SK-N-SH treated with all-trans-retinoic acid at 6 μM for 48 hours (cell line): Measurements from ENCODE around the gene PPP1R1B.

Experiments used
- ATAC-seq: fragments of 200-7000 bp; cut with Tn5 transposase; 3 replicates; pipeline ENCODE4 v1.9.1; 2020; ENCODE audit warnings: mild to moderate bottlenecking, moderate library complexity
- ARNTL ChIP-seq: fragments of 450-650 bp; formaldehyde crosslinking; IDR thresholded peaks from 2 replicates; pipeline ENCODE4 v1.5.0; 2020; ENCODE audit warnings: low read depth, mild to moderate bottlenecking, moderate library complexity, borderline replicate concordance
- BACH2 ChIP-seq: fragments of 250-450 bp; sonication (Bioruptor Pico); IDR thresholded peaks from 2 replicates; pipeline ENCODE4 v1.9.0; 2021; ENCODE audit warnings: mild to moderate bottlenecking, borderline replicate concordance
- CREB5 ChIP-seq: fragments of 250-450 bp; sonication (Bioruptor Pico); IDR thresholded peaks from 2 replicates; pipeline ENCODE4 v1.5.1; 2020; ENCODE audit warnings: low read depth, mild to moderate bottlenecking, moderate library complexity
- CSDC2 ChIP-seq: fragments of 250-450 bp; sonication (Bioruptor Pico); IDR thresholded peaks from 2 replicates; pipeline ENCODE4 v1.5.0; 2020; ENCODE audit warnings: mild to moderate bottlenecking, moderate library complexity
- ESRRG ChIP-seq: fragments of 250-450 bp; sonication (Bioruptor Pico); IDR thresholded peaks from 2 replicates; pipeline ENCODE4 v1.6.1; 2021; ENCODE audit warnings: mild to moderate bottlenecking
- GLIS3 ChIP-seq: fragments of 250-450 bp; sonication (Bioruptor Pico); IDR thresholded peaks from 2 replicates; pipeline ENCODE4 v1.5.0; 2020; ENCODE audit warnings: mild to moderate bottlenecking, moderate library complexity
- ISL1 ChIP-seq: fragments of 250-450 bp; sonication (Bioruptor Pico); IDR thresholded peaks from 2 replicates; pipeline ENCODE4 v2.1.2; 2022; ENCODE audit warnings: mild to moderate bottlenecking, moderate library complexity
- OSR1 ChIP-seq: fragments of 250-450 bp; sonication (Bioruptor Pico); IDR thresholded peaks from 2 replicates; pipeline ENCODE4 v1.8.0; 2022; ENCODE audit warnings: moderate library complexity, mild to moderate bottlenecking, inconsistent platforms
- POU6F1 ChIP-seq: fragments of 250-450 bp; sonication (Bioruptor Pico); IDR thresholded peaks from 2 replicates; pipeline ENCODE4 v1.8.0; 2021; ENCODE audit warnings: low read depth, mild to moderate bottlenecking, moderate library complexity, borderline replicate concordance
- PPARA ChIP-seq: fragments of 250-450 bp; sonication (Bioruptor Pico); IDR thresholded peaks from 2 replicates; pipeline ENCODE4 v1.5.0; 2020; ENCODE audit warnings: mild to moderate bottlenecking, borderline replicate concordance
- RARB ChIP-seq: fragments of 250-450 bp; sonication (Bioruptor Pico); IDR thresholded peaks from 2 replicates; pipeline ENCODE4 v1.8.0; 2021; ENCODE audit warnings: mild to moderate bottlenecking, moderate library complexity
- SNAI2 ChIP-seq: fragments of 250-450 bp; sonication (Bioruptor Pico); IDR thresholded peaks from 2 replicates; pipeline ENCODE4 v1.5.0; 2020; ENCODE audit warnings: mild to moderate bottlenecking, moderate library complexity
- TCF4 ChIP-seq: fragments of 250-450 bp; sonication (Bioruptor Pico); IDR thresholded peaks from 2 replicates; pipeline ENCODE4 v1.8.0; 2021; ENCODE audit warnings: mild to moderate bottlenecking, moderate library complexity, borderline replicate concordance
- TOX ChIP-seq: fragments of 250-450 bp; sonication (Bioruptor Pico); IDR thresholded peaks from 2 replicates; pipeline ENCODE4 v1.8.0; 2021; ENCODE audit warnings: mild to moderate bottlenecking, moderate library complexity, borderline replicate concordance
- TSHZ2 ChIP-seq: fragments of 250-450 bp; sonication (Bioruptor Pico); IDR thresholded peaks from 2 replicates; pipeline ENCODE4 v1.5.0; 2020; ENCODE audit warnings: mild to moderate bottlenecking, moderate library complexity
- ZC3H10 ChIP-seq: fragments of 250-450 bp; sonication (Bioruptor Pico); IDR thresholded peaks from 2 replicates; pipeline ENCODE4 v1.5.1; 2021; ENCODE audit warnings: mild to moderate bottlenecking, moderate library complexity
- ZFP3 ChIP-seq: fragments of 250-450 bp; sonication (Bioruptor Pico); IDR thresholded peaks from 2 replicates; pipeline ENCODE4 v1.5.0; 2020; ENCODE audit warnings: mild to moderate bottlenecking, moderate library complexity
- ZFP30 ChIP-seq: fragments of 450-650 bp; formaldehyde crosslinking; IDR thresholded peaks from 2 replicates; pipeline ENCODE4 v1.5.0; 2022; ENCODE audit warnings: mild to moderate bottlenecking, moderate library complexity
- ZNF565 ChIP-seq: fragments of 450-650 bp; formaldehyde crosslinking; conservative IDR thresholded peaks from 2 replicates; pipeline ENCODE4 v1.5.0; 2020; ENCODE audit warnings: low read depth, mild to moderate bottlenecking, moderate library complexity
- ZNF70 ChIP-seq: fragments of 450-650 bp; formaldehyde crosslinking; IDR thresholded peaks from 2 replicates; pipeline ENCODE4 v1.5.0; 2020; ENCODE audit warnings: mild to moderate bottlenecking, moderate library complexity
- ZNF8 ChIP-seq: fragments of 450-650 bp; formaldehyde crosslinking; IDR thresholded peaks from 2 replicates; pipeline ENCODE4 v1.5.0; 2020; ENCODE audit warnings: mild to moderate bottlenecking, moderate library complexity
- TF ChIP-seq, protein P1 (sequence below): fragments of 250-450 bp; sonication (Bioruptor Pico); IDR thresholded peaks from 2 replicates; pipeline ENCODE4 v1.8.0; 2020; ENCODE audit warnings: mild to moderate bottlenecking, moderate library complexity, borderline replicate concordance
- TF ChIP-seq, protein P2 (sequence below): fragments of 250-450 bp; sonication (Bioruptor Pico); IDR thresholded peaks from 2 replicates; pipeline ENCODE4 v1.5.1; 2021; ENCODE audit warnings: mild to moderate bottlenecking, moderate library complexity

Gene PPP1R1B

DNA sequence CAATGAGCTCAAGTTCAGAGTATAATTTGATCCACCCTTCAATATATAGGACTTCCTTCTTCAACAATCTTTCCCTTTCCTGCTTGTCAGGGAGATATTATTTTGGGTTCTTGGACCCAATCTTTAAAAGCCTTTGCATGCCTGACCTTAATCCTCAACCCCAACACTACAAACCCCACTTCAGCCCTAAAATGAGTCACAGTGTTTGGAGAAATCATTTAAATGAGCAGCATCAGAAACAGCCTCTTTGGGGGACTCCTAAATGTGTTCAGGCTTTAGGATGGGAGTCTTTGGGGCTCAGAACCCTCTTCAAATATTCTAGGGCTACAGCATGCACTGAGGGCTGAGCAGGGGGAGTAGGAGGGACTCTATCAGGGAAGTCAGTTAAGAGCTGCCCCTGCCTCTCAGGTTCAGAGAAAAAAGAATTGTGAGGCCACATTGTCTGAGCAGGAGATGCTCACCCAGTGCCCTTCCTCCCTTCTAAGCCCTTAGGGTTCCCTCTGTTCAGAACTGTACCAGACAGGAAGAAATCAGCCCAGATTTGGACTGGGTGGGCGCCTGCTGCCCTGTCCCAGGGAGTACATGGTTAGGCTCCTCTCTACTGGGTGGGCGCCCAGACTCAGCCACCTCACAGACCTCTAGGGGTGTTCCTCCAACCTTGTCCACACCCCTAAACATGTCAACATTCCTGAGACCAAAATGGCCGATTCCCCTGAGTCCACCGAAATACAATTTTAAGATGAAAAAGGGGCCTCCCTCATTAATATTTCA, 24.0 kb upstream of the PPP1R1B start (continued):
- TF ChIP-seq ZFP30 (no peak), ZNF70 (CRISPR knock-in tag) (no peak), ZNF565 (CRISPR knock-in tag) (no peak)

- TF ChIP-seq, protein P1, sequence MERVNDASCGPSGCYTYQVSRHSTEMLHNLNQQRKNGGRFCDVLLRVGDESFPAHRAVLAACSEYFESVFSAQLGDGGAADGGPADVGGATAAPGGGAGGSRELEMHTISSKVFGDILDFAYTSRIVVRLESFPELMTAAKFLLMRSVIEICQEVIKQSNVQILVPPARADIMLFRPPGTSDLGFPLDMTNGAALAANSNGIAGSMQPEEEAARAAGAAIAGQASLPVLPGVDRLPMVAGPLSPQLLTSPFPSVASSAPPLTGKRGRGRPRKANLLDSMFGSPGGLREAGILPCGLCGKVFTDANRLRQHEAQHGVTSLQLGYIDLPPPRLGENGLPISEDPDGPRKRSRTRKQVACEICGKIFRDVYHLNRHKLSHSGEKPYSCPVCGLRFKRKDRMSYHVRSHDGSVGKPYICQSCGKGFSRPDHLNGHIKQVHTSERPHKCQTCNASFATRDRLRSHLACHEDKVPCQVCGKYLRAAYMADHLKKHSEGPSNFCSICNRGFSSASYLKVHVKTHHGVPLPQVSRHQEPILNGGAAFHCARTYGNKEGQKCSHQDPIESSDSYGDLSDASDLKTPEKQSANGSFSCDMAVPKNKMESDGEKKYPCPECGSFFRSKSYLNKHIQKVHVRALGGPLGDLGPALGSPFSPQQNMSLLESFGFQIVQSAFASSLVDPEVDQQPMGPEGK (CRISPR knock-in tag): no peak
- TF ChIP-seq SNAI2 (CRISPR knock-in tag) (no peak), ARNTL (no peak), POU6F1 (no peak), CSDC2 (CRISPR knock-in tag) (no peak)
- no peak for ATAC-seq
Observed at GRCh38 chr17:39603304-39604016, 23.3 kb upstream of the PPP1R1B start.

GRCh38 chr17:39604911-39605491, 21.8 kb upstream of the PPP1R1B start:
- TF ChIP-seq PPARA: no peak
- no peak for TF ChIP-seq CSDC2 (CRISPR knock-in tag)
- TF ChIP-seq ZNF565 (CRISPR knock-in tag): no peak
- no peak for TF ChIP-seq BACH2 (CRISPR knock-in tag)
- no peak for TF ChIP-seq ZC3H10 (CRISPR knock-in tag)
- no peak for TF ChIP-seq GLIS3 (CRISPR knock-in tag)
- TF ChIP-seq RARB (CRISPR knock-in tag): no peak
- no peak for TF ChIP-seq OSR1 (CRISPR knock-in tag)
- no peak for TF ChIP-seq TSHZ2 (CRISPR knock-in tag)
- TF ChIP-seq CREB5 (CRISPR knock-in tag): no peak
- no peak for TF ChIP-seq TOX (CRISPR knock-in tag)
- no peak for TF ChIP-seq ESRRG (CRISPR knock-in tag)
- TF ChIP-seq TCF4 (CRISPR knock-in tag): no peak
- TF ChIP-seq ISL1 (CRISPR knock-in tag): no peak
- TF ChIP-seq, protein P2, sequence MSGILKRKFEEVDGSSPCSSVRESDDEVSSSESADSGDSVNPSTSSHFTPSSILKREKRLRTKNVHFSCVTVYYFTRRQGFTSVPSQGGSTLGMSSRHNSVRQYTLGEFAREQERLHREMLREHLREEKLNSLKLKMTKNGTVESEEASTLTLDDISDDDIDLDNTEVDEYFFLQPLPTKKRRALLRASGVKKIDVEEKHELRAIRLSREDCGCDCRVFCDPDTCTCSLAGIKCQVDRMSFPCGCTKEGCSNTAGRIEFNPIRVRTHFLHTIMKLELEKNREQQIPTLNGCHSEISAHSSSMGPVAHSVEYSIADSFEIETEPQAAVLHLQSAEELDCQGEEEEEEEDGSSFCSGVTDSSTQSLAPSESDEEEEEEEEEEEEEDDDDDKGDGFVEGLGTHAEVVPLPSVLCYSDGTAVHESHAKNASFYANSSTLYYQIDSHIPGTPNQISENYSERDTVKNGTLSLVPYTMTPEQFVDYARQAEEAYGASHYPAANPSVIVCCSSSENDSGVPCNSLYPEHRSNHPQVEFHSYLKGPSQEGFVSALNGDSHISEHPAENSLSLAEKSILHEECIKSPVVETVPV (CRISPR knock-in tag): no peak
- no peak for TF ChIP-seq ZFP3
- TF ChIP-seq ZNF8 (CRISPR knock-in tag): no peak
- no peak for TF ChIP-seq ZFP30
- TF ChIP-seq, protein P1 (CRISPR knock-in tag): no peak
- ATAC-seq: no peak
